Stomach (tissue), 9 donors: ENCODE measurements around the gene WNT8A. TPM values are rescaled to one million over a fixed set of nuclear protein-coding genes. Genes with fewer than 3 reads are reported as not detected.

Experiments used
- DNase-seq, 2 donors: peaks; one replicate each; pipeline versions ENCODE4 v3.0.0 to v3.0.0-alpha.2; 2013 to 2019
- H3K27ac ChIP-seq, 5 donors: fragments of 200-600 bp in 4 of 5; sonication (generic) in 4 of 5; one replicate each; pipeline ENCODE4 v1.5.1; 2013 to 2019; ENCODE audit warnings: mild to moderate bottlenecking in 1 of 5, moderate library complexity in 1 of 5
- H3K27me3 ChIP-seq, 3 donors: fragments of 200-600 bp; sonication (generic); one replicate each; pipeline ENCODE4 v1.5.1; 2017 to 2019; ENCODE audit warnings: mixed run types in 1 of 3
- H3K36me3 ChIP-seq, 4 donors: fragments of 200-600 bp; sonication (generic); 1 replicate in 3 of 4; 2 replicates in 1 of 4; pipeline ENCODE4 v1.5.1; 2016 to 2019
- H3K4me1 ChIP-seq, 4 donors: fragments of 200-600 bp; sonication (generic); one replicate each; pipeline ENCODE4 v1.5.1; 2016 to 2019
- H3K4me3 ChIP-seq, 4 donors: fragments of 200-600 bp; sonication (generic) in 3 of 4; one replicate each; pipeline ENCODE4 v1.5.1; 2016 to 2019; ENCODE audit warnings: mild to moderate bottlenecking in 1 of 4
- H3K9me3 ChIP-seq, 4 donors: fragments of 200-600 bp; sonication (generic); one replicate each; pipeline ENCODE4 v1.5.1; 2016 to 2019
- CTCF ChIP-seq, 7 experiments: fragments of 450-650 bp in 4 of 7; fragments of 200-600 bp in 3 of 7; sonication (generic) in 3 of 7; IDR thresholded peaks; one replicate each; pipeline ENCODE4 v1.5.1; 2016 to 2019; ENCODE audit warnings: antibody characterized with exemption in 7 of 7, control low read depth in 2 of 7, mild to moderate bottlenecking in 1 of 7
- EP300 ChIP-seq: sonication (generic); formaldehyde crosslinking; IDR thresholded peaks from one replicate; pipeline ENCODE4 v1.6.1; 2017; ENCODE audit warnings: antibody characterized with exemption
- POLR2A ChIP-seq, 4 donors: fragments of 450-650 bp; IDR thresholded peaks; one replicate each; pipeline ENCODE4 v1.6.1; 2016; ENCODE audit warnings: antibody characterized with exemption in 4 of 4, control low read depth in 2 of 4, mild to moderate bottlenecking in 1 of 4, moderate library complexity in 1 of 4
- POLR2AphosphoS5 ChIP-seq, 3 donors: sonication (generic); formaldehyde crosslinking; IDR thresholded peaks; one replicate each; pipeline ENCODE4 v1.6.1; 2016; ENCODE audit warnings: antibody characterized with exemption in 3 of 3
- whole genome bisulfite sequencing, 5 donors: extraction: QIAGEN DNeasy Blood & Tissue Kit in 3 of 5; methylation state at CpG; one replicate each; pipeline versions ENCODE4 v1.1.5 to v1.1.7; 2013 to 2018; 5-methylcytosine and 5-hydroxymethylcytosine counted together
- intact Hi-C: fragments of 100-400 bp; cut with DNase I; formaldehyde crosslinking; loops from one replicate; pipeline ENCODE4 v1.15.1; 2023; ENCODE audit warnings: low total_unique reads
- polyA plus RNA-seq, 3 donors: library from polyadenylated mRNA; stranded (reverse); fragments of 200-250 nt; gene quantifications; one replicate each; pipeline ENCODE4 v1.2.3, GENCODE V29; 2013
- total RNA-seq, 5 donors: library from RNA; depleted of rRNA; stranded (reverse); fragments of >200 nt; gene quantifications; one replicate each; pipeline versions ENCODE4 v1.1.0 to v1.2.3, GENCODE V29; 2014 to 2016
- donor health status: healthy with polysubstance abuse.
- donor health status: Bipolar disorder and iron deficiency.
- donor health status: healthy.

The WNT8A gene
- total and polyA plus RNA-seq, 8 donors, result not detected

- TF ChIP-seq POLR2A (IDR thresholded peaks at IDR 0.05), result no peak
- no peak for TF ChIP-seq POLR2AphosphoS5 (IDR thresholded peaks at IDR 0.05)
- no peak for TF ChIP-seq CTCF (IDR thresholded peaks at IDR 0.05)
- TF ChIP-seq EP300, result no peak
- no peak for DNase-seq
- WGBS, 5 donors, result 67 to 96% (median 86%) methylated on average over 1 of the region's 1 CpG
- no peaks in the 10 kb centered on the region for H3K9me3 ChIP-seq
- no peak overlapping the region for H3K4me3 ChIP-seq
- H3K27me3 ChIP-seq, result peaks cover 0 to 4% (median 0%) of the 10 kb centered on the region in 3 donors
- peaks cover 0 to 12% (median 3%) of the 10 kb centered on the region in 4 donors for H3K4me1 ChIP-seq
- no peak overlapping the region for H3K27ac ChIP-seq
- no peaks in the 10 kb centered on the region for H3K36me3 ChIP-seq
- intact Hi-C loops, result no loop called here
Observed at GRCh38 chr5:138109463-138110265, 25.8 kb downstream of the WNT8A start.

GRCh38 chr5:138110266-138110963 lies 26.6 kb downstream of the WNT8A start:
- peaks cover 0 to 4% (median 0%) of the 10 kb centered on the region in 3 donors for H3K27me3 ChIP-seq
- TF ChIP-seq EP300, result no peak
- no peak for TF ChIP-seq POLR2A (IDR thresholded peaks at IDR 0.05)
- TF ChIP-seq CTCF (IDR thresholded peaks at IDR 0.05), result no peak
- no peak for TF ChIP-seq POLR2AphosphoS5 (IDR thresholded peaks at IDR 0.05)
- no peak overlapping the region for H3K4me3 ChIP-seq
- H3K9me3 ChIP-seq, result no peaks in the 10 kb centered on the region
- no peak overlapping the region for H3K27ac ChIP-seq
- H3K36me3 ChIP-seq, result no peaks in the 10 kb centered on the region
- 53 to 69% (median 63%) methylated on average over 4 of the region's 4 CpGs for WGBS, 5 donors
- intact Hi-C loops, result no loop called here
- peaks cover 0 to 12% (median 3%) of the 10 kb centered on the region in 4 donors for H3K4me1 ChIP-seq
- no peak for DNase-seq

- Histone ChIP-seq H3K27ac (no peak overlapping the region), H3K4me3 (no peak overlapping the region)
Observed at GRCh38 chr5:138111181-138111580, 27.3 kb downstream of the WNT8A start.

More at GRCh38 chr5:138111181-138111580, 27.3 kb downstream of the WNT8A start:
- peaks cover 0 to 4% (median 0%) of the 10 kb centered on the region in 3 donors for H3K27me3 ChIP-seq
- no peak for TF ChIP-seq CTCF (IDR thresholded peaks at IDR 0.05)
- no peak for TF ChIP-seq POLR2A (IDR thresholded peaks at IDR 0.05)
- TF ChIP-seq EP300, result no peak
- no peak for TF ChIP-seq POLR2AphosphoS5 (IDR thresholded peaks at IDR 0.05)
- intact Hi-C loops, result no loop called here
- no peaks in the 10 kb centered on the region for H3K36me3 ChIP-seq
- peaks cover 0 to 12% (median 3%) of the 10 kb centered on the region in 4 donors for H3K4me1 ChIP-seq
- no peaks in the 10 kb centered on the region for H3K9me3 ChIP-seq
- 77 to 84% (median 78%) methylated on average over 4 of the region's 4 CpGs for WGBS, 5 donors
- no peak for DNase-seq
